NCI-H82 treated with DMSO at 0.1 percent for 48 hours (cell line): ENCODE measurements around the gene PAK4.
"Not testable (repeated sequence)": the region's sequence is repeated elsewhere in the genome, so short reads cannot be mapped to it uniquely, and the experiment has no call there.

Experiments used
- DNase-seq: peaks from one replicate; lab custom pipeline; 2025; ENCODE audit not compliant: unreplicated experiment; lab: John Stamatoyannopoulos, UW

The PAK4 gene

DNA sequence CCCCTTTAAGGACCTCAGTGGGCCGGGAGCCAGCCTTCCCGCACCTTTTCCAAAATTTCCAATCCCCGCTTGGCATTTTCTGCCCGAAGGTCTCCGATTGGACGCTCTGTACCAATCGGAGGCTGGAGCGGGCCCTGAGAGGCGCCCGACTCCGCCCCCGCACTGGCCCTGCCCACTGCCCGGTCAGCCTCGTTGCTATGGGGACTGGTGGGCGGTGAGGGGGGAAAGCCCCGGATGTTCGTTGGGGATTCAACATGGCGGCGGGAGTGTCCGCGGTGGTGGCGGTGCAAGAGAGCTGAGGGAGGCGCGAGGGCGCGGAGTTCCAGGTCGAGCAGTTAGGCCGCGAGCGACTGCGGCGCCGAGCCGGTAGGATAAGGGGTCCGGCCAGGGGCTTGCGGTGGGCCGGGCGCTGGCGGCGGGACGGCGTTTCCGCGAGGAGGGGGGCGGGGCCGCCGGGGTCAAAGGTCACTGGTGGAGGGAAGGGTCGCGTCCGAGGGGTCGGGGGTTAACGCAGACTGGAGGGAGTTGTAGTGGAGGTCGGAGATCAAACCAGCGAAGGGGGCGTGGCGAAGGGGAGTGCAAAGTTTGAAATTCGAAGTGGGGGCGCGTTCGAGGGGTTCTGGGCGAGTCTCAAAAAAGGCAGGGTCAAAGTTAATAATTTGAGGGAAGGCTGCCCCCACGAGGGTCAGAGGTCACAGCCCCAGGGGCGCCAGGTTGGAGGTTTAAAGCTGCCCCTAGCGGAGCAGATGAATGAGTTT lies at the start of gene PAK4:
Gene PAK4 (plus strand): TSS at position 233 of the 758 bp plus-strand sequence. CDS start 43,768 bp downstream, outside the sequence.
- peak; percentile 97 for DNase-seq

- no peak for DNase-seq
Measured at GRCh38 chr19:39077323-39077722, 48.3 kb upstream of the PAK4 start.

- no peak for DNase-seq
Measured at GRCh38 chr19:39078436-39079200, 47.0 kb upstream of the PAK4 start.

GRCh38 chr19:39080431-39080830 lies 45.2 kb upstream of the PAK4 start:
- no peak for DNase-seq

DNA sequence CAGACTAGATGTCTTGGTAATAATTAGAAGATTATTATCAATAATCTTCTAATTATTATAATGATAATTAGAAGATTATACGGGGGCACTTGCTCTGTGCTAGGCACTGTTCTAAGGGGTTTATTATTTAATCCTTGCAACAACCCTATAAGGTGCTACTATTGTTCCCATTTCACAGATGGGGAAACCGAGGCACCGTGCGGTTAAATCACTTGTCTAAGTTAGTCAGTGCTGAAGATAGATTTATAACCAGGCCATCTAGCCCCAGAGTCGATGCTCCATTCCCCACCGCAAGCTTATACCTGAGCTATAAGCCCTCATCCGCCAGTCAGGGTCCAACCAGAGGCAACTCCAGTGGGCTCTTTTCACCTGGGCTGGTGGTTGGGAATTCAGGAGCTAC lies 43.4 kb upstream of the PAK4 start:
- no peak for DNase-seq

DNA sequence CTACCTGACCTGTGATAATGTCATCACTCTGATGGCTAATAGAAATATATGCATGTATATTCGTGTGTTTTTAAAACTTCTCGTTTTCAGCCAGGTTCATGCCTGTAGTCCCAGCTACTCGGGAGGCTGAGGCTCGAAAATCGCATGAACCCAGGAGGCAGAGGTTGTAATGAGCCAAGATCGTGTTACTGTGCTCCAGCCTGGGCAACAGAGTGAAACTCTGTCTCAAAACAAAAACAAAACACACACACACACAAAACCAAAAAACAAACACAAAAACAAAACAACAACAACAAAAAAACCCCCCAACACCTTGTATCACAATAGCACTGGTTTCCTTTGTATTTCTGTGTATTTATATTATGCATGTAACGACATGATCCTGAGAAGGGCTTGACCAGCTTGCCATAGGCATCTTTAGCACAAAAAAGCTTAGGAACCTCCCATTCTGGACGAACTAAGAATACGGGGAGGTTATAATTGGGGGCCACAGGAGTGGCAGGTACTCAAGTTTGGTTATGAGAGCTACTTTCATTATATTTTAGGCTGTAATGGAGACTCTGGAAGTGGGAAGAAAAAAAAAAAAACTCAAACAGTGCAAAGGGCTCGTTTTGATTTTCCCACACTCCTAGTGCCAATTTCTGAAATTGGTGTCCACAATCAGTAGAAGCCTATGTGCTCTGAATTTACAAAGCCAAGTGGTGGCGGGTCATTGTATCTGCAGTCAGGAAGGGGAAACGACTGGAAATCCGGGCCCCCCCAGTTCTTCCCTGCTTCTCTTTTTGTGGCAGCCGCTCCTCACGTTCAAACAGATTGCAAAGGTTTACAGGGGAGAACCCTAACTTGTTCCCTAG lies 42.6 kb upstream of the PAK4 start:
- no peak for DNase-seq

DNA sequence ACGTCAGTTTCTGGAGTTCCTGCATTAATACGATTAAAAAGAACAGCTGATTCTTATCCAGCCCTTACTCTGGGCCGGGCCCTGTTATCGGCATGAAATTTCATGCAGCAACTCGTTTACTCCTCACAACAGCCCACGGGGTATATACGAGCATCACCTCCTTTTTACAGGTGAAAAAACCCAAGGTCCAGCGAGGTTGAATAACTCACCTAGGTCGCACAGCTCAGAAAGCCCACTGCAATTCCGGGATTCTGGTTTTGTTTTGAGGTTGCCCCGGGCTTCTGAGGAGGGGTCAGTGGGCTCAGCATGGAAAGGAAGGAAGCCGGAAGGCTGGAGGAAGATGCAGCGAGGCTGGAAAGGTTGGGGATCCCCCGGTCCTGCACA lies 42.0 kb upstream of the PAK4 start:
- DNase-seq: peak; percentile 10

- no peak for DNase-seq
Measured at GRCh38 chr19:39083983-39084731, 41.4 kb upstream of the PAK4 start, which contains the start of gene ACP7. Gene ACP7, plus strand, starts transcription at chr19:39084368. Its CDS starts 902 bp downstream, at chr19:39085270.

DNA sequence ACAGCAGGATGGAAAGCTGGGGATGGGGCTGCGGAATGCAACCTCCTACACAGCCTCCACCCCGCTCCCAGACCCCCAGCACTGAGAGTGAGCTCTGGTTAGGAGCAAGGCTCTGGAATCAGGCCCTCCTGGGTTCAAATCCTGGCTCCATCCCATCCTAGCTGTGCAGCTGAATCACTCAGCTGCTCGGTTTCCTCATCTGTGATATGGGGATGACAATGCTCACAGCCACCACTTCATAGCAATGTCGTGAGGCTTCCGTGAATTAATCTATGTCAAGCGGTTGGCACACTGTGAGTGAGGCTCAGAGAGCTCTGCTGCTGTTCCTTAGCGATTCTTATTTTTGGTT lies 40.9 kb upstream of the PAK4 start:
- DNase-seq: no peak

GRCh38 chr19:39085392-39085791 lies 40.2 kb upstream of the PAK4 start:
- DNase-seq: no peak

- no peak for DNase-seq
Measured at GRCh38 chr19:39086386-39086785, 39.2 kb upstream of the PAK4 start.

- DNase-seq: no peak
Measured at GRCh38 chr19:39087907-39088686, 37.5 kb upstream of the PAK4 start.

DNA sequence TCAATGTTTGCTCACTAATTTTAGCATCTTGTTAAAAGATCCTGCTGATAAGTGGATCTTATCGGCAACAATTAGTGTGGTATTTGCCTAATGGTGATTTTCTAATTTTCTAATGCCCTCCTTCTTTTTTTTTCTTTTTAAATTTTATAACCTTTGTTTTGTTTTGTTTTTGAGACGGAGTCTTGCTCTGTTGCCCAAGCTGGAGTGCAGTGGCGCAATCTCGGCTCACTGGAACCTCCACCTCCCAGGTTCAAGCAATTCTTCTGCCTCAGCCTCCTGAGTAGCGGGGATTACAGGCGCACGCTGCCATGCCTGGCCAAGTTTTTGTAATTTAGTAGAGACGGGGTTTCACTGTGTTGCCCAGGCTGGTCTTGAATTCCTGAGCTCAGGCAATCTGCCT lies 35.6 kb upstream of the PAK4 start:
- DNase-seq: not testable (repeated sequence)

- no peak for DNase-seq
Measured at GRCh38 chr19:39090881-39091280, 34.7 kb upstream of the PAK4 start.

DNA sequence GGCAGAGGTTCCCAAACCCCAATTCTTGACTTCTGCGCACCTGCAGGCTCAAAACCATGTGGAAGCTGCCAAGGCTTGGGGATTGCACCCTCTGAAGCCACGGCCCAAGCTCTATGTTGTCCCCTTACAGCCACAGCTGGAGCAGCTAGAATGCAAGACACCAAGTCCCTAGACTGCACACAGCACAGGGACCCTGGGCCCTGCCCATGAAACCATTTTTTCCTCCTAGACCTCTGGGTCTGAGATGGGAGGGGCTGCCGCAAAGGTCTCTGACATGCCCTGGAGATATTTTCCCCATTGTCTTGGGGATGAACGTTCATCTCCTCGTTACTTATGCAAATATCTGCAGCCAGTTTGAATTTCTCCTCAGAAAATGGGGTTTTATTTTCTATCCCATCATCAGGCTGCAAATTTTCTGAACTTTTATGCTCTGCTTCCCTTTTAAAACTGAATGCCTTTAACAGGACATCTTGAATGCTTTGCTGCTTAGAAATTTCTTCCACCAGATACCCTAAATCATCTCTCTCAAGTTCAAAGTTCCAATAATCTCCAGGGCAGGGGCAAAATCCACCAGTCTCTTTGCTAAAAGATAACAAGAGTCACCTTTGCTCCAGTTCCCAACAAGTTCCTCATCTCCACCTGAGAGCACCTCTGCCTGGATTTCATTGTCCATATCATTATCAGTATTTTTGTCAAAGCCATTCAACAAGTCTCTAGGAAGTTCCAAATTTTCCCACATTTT lies 29.6 kb upstream of the PAK4 start:
- DNase-seq: not testable (repeated sequence)

DNA sequence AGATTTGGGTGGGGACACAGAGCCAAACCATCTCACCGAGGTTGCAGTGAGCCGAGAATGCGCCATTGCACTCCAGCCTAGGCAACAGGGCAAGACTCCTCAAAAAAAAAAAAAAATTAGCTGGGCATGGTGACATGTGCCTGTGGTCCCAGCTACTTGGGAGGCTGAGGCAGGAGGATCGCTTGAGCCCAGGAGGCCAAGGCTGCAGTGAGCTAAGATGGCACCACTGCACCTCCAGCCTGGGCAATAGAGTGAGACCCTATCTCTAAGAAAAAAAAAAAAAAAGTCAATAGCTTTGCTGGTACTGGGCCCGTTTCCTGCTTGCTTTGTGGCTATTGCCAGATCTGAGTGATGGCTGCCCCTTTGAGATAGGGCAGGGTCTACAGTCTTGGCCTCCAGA lies 28.3 kb upstream of the PAK4 start:
- DNase-seq: no peak

GRCh38 chr19:39097721-39098120 lies 27.9 kb upstream of the PAK4 start:
- DNase-seq: no peak

DNA sequence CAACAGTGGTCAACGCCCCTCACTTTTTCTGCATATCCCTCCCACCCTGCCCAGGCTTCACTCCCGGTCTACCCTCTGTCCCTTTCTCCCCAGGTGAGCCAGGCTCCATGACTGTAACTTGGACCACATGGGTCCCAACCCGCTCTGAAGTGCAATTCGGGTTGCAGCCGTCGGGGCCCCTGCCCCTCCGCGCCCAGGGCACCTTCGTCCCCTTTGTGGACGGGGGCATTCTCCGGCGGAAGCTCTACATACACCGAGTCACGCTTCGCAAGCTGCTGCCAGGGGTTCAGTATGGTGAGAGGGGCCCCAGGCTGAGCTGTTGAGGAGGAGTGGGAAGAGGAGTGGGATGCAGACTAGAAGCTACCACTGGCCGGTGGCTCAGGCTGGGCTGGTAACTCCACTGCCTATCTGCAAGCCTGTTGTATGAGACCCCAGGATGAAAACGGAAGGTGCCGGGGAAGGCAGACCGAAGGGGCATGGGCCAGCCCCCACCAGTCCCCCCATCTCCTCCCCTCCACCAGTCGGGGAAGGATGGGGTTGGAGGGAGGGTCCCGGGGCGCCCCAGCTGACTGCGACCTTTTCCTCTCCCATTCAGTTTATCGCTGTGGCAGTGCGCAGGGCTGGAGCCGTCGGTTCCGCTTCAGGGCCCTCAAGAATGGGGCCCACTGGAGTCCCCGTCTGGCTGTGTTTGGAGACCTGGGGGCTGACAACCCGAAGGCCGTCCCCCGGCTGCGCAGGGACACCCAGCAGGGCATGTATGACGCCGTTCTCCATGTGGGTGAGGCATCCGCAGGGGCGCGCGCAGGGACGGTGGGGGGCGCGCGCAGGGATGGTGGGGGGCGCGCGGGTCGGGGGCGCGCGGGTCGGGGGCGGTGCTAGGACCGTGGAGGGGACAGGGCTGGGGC lies 27.0 kb upstream of the PAK4 start:
- DNase-seq: no peak
